B cell (primary cell): ENCODE data around the gene LEPR. TPM values are rescaled to one million over a fixed set of nuclear protein-coding genes. Genes with fewer than 3 reads are reported as not detected.

ENCODE experiments used
- ATAC-seq: fragments of 200-7000 bp; cut with Tn5 transposase; one replicate; pipeline ENCODE4 v1.10.0; 2021; ENCODE audit warnings: low read depth, mild to moderate bottlenecking, moderate number of reproducible peaks, moderate library complexity
- CTCF ChIA-PET: fragments of 350-600 bp; sonication (Branson Sonifier 250); formaldehyde crosslinking; loops from one replicate; lab custom pipeline; 2021; ENCODE audit warnings: antibody characterized with exemption, inconsistent platforms; lab: Charles Lee
- POLR2A ChIA-PET: fragments of 350-600 bp; sonication (Branson Sonifier 250); formaldehyde crosslinking; loops from one replicate; lab custom pipeline; 2021; ENCODE audit warnings: antibody characterized with exemption; lab: Charles Lee
- DNase-seq: peaks from one replicate; pipeline ENCODE4 v3.0.0; 2013
- H2AFZ ChIP-seq: 2 replicates; pipeline ENCODE4 v1.6.1; 2012; ENCODE audit warnings: mild to moderate bottlenecking, low read depth, low read length; ENCODE audit not compliant: insufficient read depth, poor library complexity, severe bottlenecking
- H3K27ac ChIP-seq, 2 donors: 1 replicate in 1 of 2; 2 replicates in 1 of 2; pipeline ENCODE4 v1.5.1; 2012 to 2013; ENCODE audit warnings: low read length in 2 of 2, mild to moderate bottlenecking in 2 of 2, moderate library complexity in 1 of 2
- H3K27me3 ChIP-seq, 4 experiments: fragments of 200-600 bp in 1 of 4; sonication (generic) in 1 of 4; replicated peaks in 1 of 4; 1 replicate in 2 of 4; 2 replicates in 2 of 4; pipeline versions ENCODE4 v1.6.1 to v1.7.0; 2013 to 2016; ENCODE audit warnings: low read length in 3 of 4, mild to moderate bottlenecking in 2 of 4, mixed read lengths in 1 of 4, moderate library complexity in 1 of 4; ENCODE audit not compliant: insufficient read depth in 4 of 4, control insufficient read depth in 3 of 4; ENCODE audit errors: control extremely low read depth in 1 of 4
- H3K36me3 ChIP-seq, 2 experiments: replicated peaks in 1 of 2; 1 replicate in 1 of 2; 2 replicates in 1 of 2; pipeline versions ENCODE4 v1.6.1 to v1.7.1; 2013; ENCODE audit warnings: low read length in 1 of 2; ENCODE audit not compliant: insufficient read depth in 2 of 2, control insufficient read depth in 1 of 2; ENCODE audit errors: control extremely low read depth in 1 of 2, extremely low read depth in 1 of 2
- H3K4me1 ChIP-seq, 2 donors: fragments of 200-600 bp in 1 of 2; sonication (generic) in 1 of 2; 1 replicate in 1 of 2; 2 replicates in 1 of 2; pipeline versions ENCODE4 v1.5.1 to v1.6.1; 2013 to 2017; ENCODE audit warnings: low read length in 2 of 2; ENCODE audit not compliant: control insufficient read depth in 2 of 2, insufficient read depth in 2 of 2
- H3K4me2 ChIP-seq: replicated peaks from 2 replicates; pipeline ENCODE3; 2012; ENCODE audit warnings: mild to moderate bottlenecking, low read depth, low read length; ENCODE audit not compliant: poor library complexity, severe bottlenecking
- H3K4me3 ChIP-seq, 5 experiments: fragments of 200-600 bp in 1 of 5; sonication (generic) in 1 of 5; 1 replicate in 3 of 5; 2 replicates in 2 of 5; pipeline versions ENCODE4 v1.5.1 to v1.7.0; 2011 to 2016; ENCODE audit warnings: low read length in 4 of 5, mild to moderate bottlenecking in 4 of 5, low read depth in 2 of 5, control low read depth in 1 of 5, moderate library complexity in 1 of 5; ENCODE audit not compliant: insufficient read depth in 1 of 5; ENCODE audit errors: control extremely low read depth in 1 of 5, extremely low read depth in 1 of 5
- H3K79me2 ChIP-seq: fragments of 200-600 bp; sonication (generic); one replicate; pipeline ENCODE4 v1.6.0; 2016; ENCODE audit warnings: low read length; ENCODE audit not compliant: control insufficient read depth, insufficient read depth
- H3K9ac ChIP-seq: fragments of 200-600 bp; sonication (generic); 2 replicates; pipeline ENCODE4 v1.6.1; 2017; ENCODE audit warnings: mild to moderate bottlenecking, low read length, moderate library complexity
- H3K9me3 ChIP-seq, 3 donors: one replicate each; pipeline versions ENCODE4 v1.6.1 to v1.7.1; 2013; ENCODE audit warnings: low read length in 2 of 3; ENCODE audit not compliant: control insufficient read depth in 2 of 3, insufficient read depth in 1 of 3; ENCODE audit errors: control extremely low read depth in 1 of 3
- H4K20me1 ChIP-seq: 2 replicates; pipeline ENCODE4 v1.6.0; 2012; ENCODE audit warnings: mild to moderate bottlenecking, low read length; ENCODE audit not compliant: insufficient read depth, control insufficient read depth, poor library complexity, severe bottlenecking
- H3K27ac Mint-ChIP-seq: one replicate; pipeline ENCODE4 v1.8.0; 2021; ENCODE audit warnings: mixed read lengths
- H3K27me3 Mint-ChIP-seq: one replicate; pipeline ENCODE4 v1.8.0; 2021; ENCODE audit warnings: mixed read lengths
- H3K4me1 Mint-ChIP-seq: one replicate; pipeline ENCODE4 v1.8.0; 2021; ENCODE audit warnings: mixed read lengths
- H3K4me3 Mint-ChIP-seq: one replicate; pipeline ENCODE4 v1.8.0; 2021; ENCODE audit warnings: mixed read lengths
- H3K9me3 Mint-ChIP-seq: one replicate; pipeline ENCODE4 v1.8.0; 2022; ENCODE audit warnings: mixed read lengths; ENCODE audit not compliant: insufficient read depth
- CTCF ChIP-seq: fragments of 200-600 bp; IDR thresholded peaks from one replicate; pipeline ENCODE4 v1.8.0; 2022; ENCODE audit warnings: antibody characterized with exemption, mild to moderate bottlenecking
- EZH2 ChIP-seq: IDR thresholded peaks from 2 replicates; pipeline ENCODE4 v1.6.1; 2012; ENCODE audit warnings: borderline replicate concordance, low read depth, mild to moderate bottlenecking, moderate library complexity, low read length; ENCODE audit not compliant: insufficient read depth, poor library complexity, severe bottlenecking
- WGBS: methylation state at CpG from one replicate; pipeline ENCODE4 v1.1.5; 2013; ENCODE audit warnings: missing lambda C conversion rate; ENCODE audit not compliant: insufficient coverage; 5-methylcytosine and 5-hydroxymethylcytosine counted together
- intact Hi-C: fragments of 100-400 bp; cut with micrococcal nuclease; formaldehyde crosslinking; loops from one replicate; pipeline ENCODE4 v1.10.0; 2022
- polyA plus RNA-seq: library from polyadenylated mRNA; depleted of rRNA; stranded (reverse); fragments of >200 nt; gene quantifications from 2 replicates; pipeline ENCODE4 v1.2.3, GENCODE V29; 2012
- total RNA-seq, 2 donors: library from RNA; stranded (reverse); fragments of 120-200 nt in 1 of 2; gene quantifications; 1 replicate in 1 of 2; 2 replicates in 1 of 2; pipeline versions ENCODE4 v1.2.3 to v1.2.4, GENCODE V29; 2013 to 2022

Gene LEPR
- total and polyA plus RNA-seq, 2 donors (not counting 1 experiment from before 2014, with no cell fraction given), result 0.19 to 0.30 TPM

GRCh38 chr1:65425006-65425405 is 4.5 kb downstream of the LEPR start:
- Mint-ChIP-seq H3K4me3 (no peak overlapping the region), H3K9me3 (no peaks in the 10 kb centered on the region), H3K27me3 (no peaks in the 10 kb centered on the region), H3K27ac (no peak overlapping the region), H3K4me1 (peaks cover 4% of the 10 kb centered on the region)
- Histone ChIP-seq H3K4me3 (no peak overlapping the region), H4K20me1 (no peaks in the 10 kb centered on the region), H3K9me3 (no peaks in the 10 kb centered on the region), H3K27ac (no peak overlapping the region), H3K4me2 (no peak overlapping the region), H3K4me1 (peaks cover 11 to 14% of the 10 kb centered on the region in 2 donors), H2AFZ (no peak overlapping the region), H3K9ac (no peak overlapping the region), H3K79me2 (peaks cover 2% of the 10 kb centered on the region), H3K27me3 (no peaks in the 10 kb centered on the region), H3K36me3 (peaks cover 0 to 6% of the 10 kb centered on the region in 2 experiments)
- TF ChIP-seq CTCF (no peak), EZH2 (no peak)
- 100% methylated on average over 1 of the region's 2 CpGs for WGBS
- no peak for ATAC-seq
- intact Hi-C loops, result loop anchor here (10.0 kb wide), 1 partner anchor 820 kb away; no protein-coding TSS in a partner anchor
- no peak for DNase-seq
- POLR2A ChIA-PET, result no interaction called here
- CTCF ChIA-PET, result no interaction called here

- H3K79me2 ChIP-seq, result peaks cover 2% of the 10 kb centered on the region
Measured at GRCh38 chr1:65425697-65426096, 5.2 kb downstream of the LEPR start.

More at GRCh38 chr1:65425697-65426096, 5.2 kb downstream of the LEPR start:
- TF ChIP-seq EZH2 (no peak), CTCF (no peak)
- H3K27ac ChIP-seq, result no peak overlapping the region
- no peak overlapping the region for H3K4me3 ChIP-seq
- no peaks in the 10 kb centered on the region for H3K9me3 ChIP-seq
- H3K9me3 Mint-ChIP-seq, result no peaks in the 10 kb centered on the region
- no peaks in the 10 kb centered on the region for H3K27me3 ChIP-seq
- no peak overlapping the region for H3K4me3 Mint-ChIP-seq
- intact Hi-C loops, result loop anchor here (10.0 kb wide), 1 partner anchor 819 kb away; no protein-coding TSS in a partner anchor
- ATAC-seq (no peak), DNase-seq (no peak)
- 100% methylated on average over 3 of the region's 3 CpGs for WGBS
- CTCF ChIA-PET, result interaction anchor here (0.7 to 1.0 kb wide), 2 partner anchors 14 to 15 kb away, joined by 3 to 4 read pairs; no protein-coding TSS in a partner anchor
- H3K4me1 ChIP-seq, result peaks cover 11 to 14% of the 10 kb centered on the region in 2 donors
- H3K36me3 ChIP-seq, result peaks cover 0 to 6% of the 10 kb centered on the region in 2 experiments
- H3K9ac ChIP-seq, result no peak overlapping the region
- H3K27ac Mint-ChIP-seq, result no peak overlapping the region
- H2AFZ ChIP-seq, result no peak overlapping the region
- H3K4me2 ChIP-seq, result no peak overlapping the region
- H3K4me1 Mint-ChIP-seq, result peaks cover 1% of the 10 kb centered on the region
- H4K20me1 ChIP-seq, result no peaks in the 10 kb centered on the region
- no peaks in the 10 kb centered on the region for H3K27me3 Mint-ChIP-seq
- POLR2A ChIA-PET, result no interaction called here
